ENCODE measurements around the gene SEMA3A.

DNA sequence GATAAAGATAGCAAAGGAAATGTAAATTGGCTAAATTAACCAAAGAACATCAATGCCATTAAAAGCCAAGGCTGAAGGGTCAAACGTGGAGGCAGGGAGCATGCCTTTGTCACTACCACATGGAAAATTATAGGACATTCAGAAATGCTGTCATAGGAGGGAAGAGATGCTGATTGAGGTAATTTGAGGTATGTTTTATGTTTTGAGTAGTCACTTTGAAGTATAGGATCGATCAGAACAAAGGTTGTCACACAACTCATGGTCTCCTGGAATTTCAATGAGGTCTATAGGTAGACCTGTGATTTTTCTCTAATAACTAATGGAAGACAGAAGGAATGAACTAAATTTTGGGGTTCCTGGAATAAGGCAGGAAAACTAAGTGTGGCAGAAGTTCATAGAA, 149.8 kb downstream of the SEMA3A start:
- TF ChIP-seq POLR2A (IDR thresholded peaks at IDR 0.05; ENCODE audit: low read depth) = no peak
- TF ChIP-seq CTCF (IDR thresholded peaks at IDR 0.05) = no peak
- no peak for TF ChIP-seq POLR2AphosphoS5 (IDR thresholded peaks at IDR 0.05)
